K562 (cell line): ENCODE measurements around the gene PLXND1. TPM values are rescaled to one million over a fixed set of nuclear protein-coding genes. Genes with fewer than 3 reads are reported as not detected.

Experiments
- ATAC-seq: fragments of 200-7000 bp; cut with Tn5 transposase; 3 replicates; pipeline ENCODE4 v1.9.1; 2020; ENCODE audit warnings: moderate library complexity
- BruUV-seq: library from RNA; stranded (reverse); fragments of 400-500 nt; replicated peaks from 2 replicates; lab custom pipeline; 2021; lab: Mats Ljungman, UMichigan
- CTCF ChIA-PET: fragments of 300-600 bp; formaldehyde crosslinking; extraction: SDS; loops from one replicate; lab custom pipeline; 2021; ENCODE audit warnings: low intra/inter-chr PET ratio; lab: Yijun Ruan, JAX
- POLR2A ChIA-PET: fragments of 300-600, 350-650 bp; sonication (Branson Sonifier 250); formaldehyde crosslinking; extraction: SDS; loops from one replicate; lab custom pipeline; 2021; ENCODE audit warnings: antibody characterized with exemption, inconsistent platforms; lab: Yijun Ruan, JAX
- DNase-seq, 4 experiments: peaks; one replicate each; pipeline versions ENCODE4 v3.0.0 to v3.0.0-alpha.2; 2011 to 2018; ENCODE audit warnings: low spot score in 3 of 4, mixed read lengths in 3 of 4; ENCODE audit errors: extremely low read depth in 1 of 4
- FAIRE-seq: peaks from 2 replicates; lab custom pipeline; 2011; peaks lifted over from hg19 to GRCh38; lab: Jason Lieb, UNC
- H2AFZ ChIP-seq: 2 replicates; pipeline ENCODE4 v1.6.0; 2011; ENCODE audit warnings: low read depth, low read length, control low read depth, inconsistent platforms
- H3K27ac ChIP-seq: fragments of 200-600 bp; 3 replicates; pipeline ENCODE4 v1.8.0; 2011; ENCODE audit warnings: low read depth, mild to moderate bottlenecking, control low read depth, inconsistent platforms, low read length, moderate library complexity, mixed read lengths; ENCODE audit errors: extremely low read depth
- H3K27me3 ChIP-seq, 2 experiments: fragments of 300-600 bp in 1 of 2; 2 replicates in 1 of 2; 3 replicates in 1 of 2; pipeline versions ENCODE4 v1.6.0 to v1.8.0; 2011; ENCODE audit warnings: inconsistent platforms in 2 of 2, low read length in 2 of 2, mild to moderate bottlenecking in 1 of 2, mixed read lengths in 1 of 2, moderate library complexity in 1 of 2; ENCODE audit not compliant: control insufficient read depth in 2 of 2, insufficient read depth in 2 of 2
- H3K36me3 ChIP-seq: fragments of 300-600 bp; 3 replicates; pipeline ENCODE4 v1.8.0; 2011; ENCODE audit warnings: mild to moderate bottlenecking, low read length, inconsistent platforms; ENCODE audit not compliant: control insufficient read depth, insufficient read depth
- H3K4me1 ChIP-seq, 2 experiments: fragments of 200-600 bp in 1 of 2; replicated peaks in 1 of 2; 2 replicates in 1 of 2; 3 replicates in 1 of 2; pipeline versions ENCODE4 v1.5.1 to v1.8.0; 2011; ENCODE audit warnings: inconsistent platforms in 2 of 2, low read length in 2 of 2, mild to moderate bottlenecking in 1 of 2, mixed read lengths in 1 of 2, moderate library complexity in 1 of 2; ENCODE audit not compliant: control insufficient read depth in 2 of 2, insufficient read depth in 2 of 2
- H3K4me2 ChIP-seq: 2 replicates; pipeline ENCODE4 v1.6.1; 2011; ENCODE audit warnings: low read length, control low read depth, inconsistent platforms, mixed read lengths; ENCODE audit not compliant: insufficient read depth
- H3K4me3 ChIP-seq: fragments of 200-600 bp; sonication (generic), shearing (Covaris generic); 2 replicates; pipeline ENCODE4 v1.5.1; 2016; ENCODE audit warnings: control low read depth, inconsistent platforms
- H3K79me2 ChIP-seq: fragments of 200-600 bp; 3 replicates; pipeline ENCODE4 v1.8.0; 2011; ENCODE audit warnings: low read length, inconsistent platforms; ENCODE audit not compliant: control insufficient read depth, insufficient read depth
- H3K9ac ChIP-seq, 2 experiments: 2 replicates each; pipeline versions ENCODE4 v1.6.0 to v1.6.1; 2011; ENCODE audit warnings: low read depth in 2 of 2, low read length in 2 of 2, control low read depth in 1 of 2, inconsistent platforms in 1 of 2, mild to moderate bottlenecking in 1 of 2, mixed read lengths in 1 of 2; ENCODE audit not compliant: insufficient read depth in 1 of 2
- H3K9me1 ChIP-seq: one replicate; pipeline ENCODE4 v1.6.0; 2011; ENCODE audit warnings: inconsistent platforms, mild to moderate bottlenecking, low read length, moderate library complexity; ENCODE audit not compliant: control insufficient read depth, insufficient read depth
- H3K9me3 ChIP-seq: replicated peaks from 2 replicates; pipeline ENCODE4 v1.5.1; 2011; ENCODE audit warnings: low read depth, low read length, inconsistent platforms; ENCODE audit not compliant: control insufficient read depth, insufficient read depth
- H4K20me1 ChIP-seq: replicated peaks from 2 replicates; pipeline ENCODE4 v1.6.1; 2011; ENCODE audit warnings: low read length, inconsistent platforms, mixed read lengths; ENCODE audit not compliant: control insufficient read depth, insufficient read depth
- BMI1 ChIP-seq: fragments of 150-350 bp; IDR thresholded peaks from 2 replicates; pipeline ENCODE4 v1.6.1; 2014; ENCODE audit warnings: low read length
- GABPB1 ChIP-seq: sonication (generic); formaldehyde crosslinking; IDR thresholded peaks from 2 replicates; pipeline ENCODE4 v1.8.0; 2022; ENCODE audit warnings: mild to moderate bottlenecking, missing genetic modification reagents
- KDM1A ChIP-seq, 2 experiments: fragments of 450-650 bp; IDR thresholded peaks; 2 replicates each; pipeline ENCODE4 v1.6.1; 2016; ENCODE audit warnings: mild to moderate bottlenecking in 2 of 2
- POLR2B ChIP-seq: fragments of 450-650 bp; IDR thresholded peaks from 2 replicates; pipeline ENCODE4 v1.6.1; 2018; ENCODE audit warnings: low read depth; ENCODE audit not compliant: partially characterized antibody
- ZNF3 ChIP-seq: fragments of 250-450 bp; sonication (Bioruptor Pico); IDR thresholded peaks from 2 replicates; pipeline ENCODE4 v1.5.0; 2021; ENCODE audit warnings: mild to moderate bottlenecking, moderate library complexity
- WGBS: fragments of 100-300 bp; shearing (Covaris generic); methylation state at CpG from one replicate; pipeline ENCODE4 v1.1.6; 2016; ENCODE audit warnings: low coverage, mixed read lengths; ENCODE audit not compliant: insufficient coverage; ENCODE audit errors: missing lambda C conversion rate; 5-methylcytosine and 5-hydroxymethylcytosine counted together
- in situ Hi-C: fragments of 300-500 bp; cut with MboI; formaldehyde crosslinking; loops from 4 replicates; pipeline ENCODE4 v1.15.0; 2018; ENCODE audit warnings: inconsistent platforms, mixed read lengths
- intact Hi-C: fragments of 100-400 bp; cut with micrococcal nuclease; formaldehyde crosslinking; loops from 2 replicates; pipeline ENCODE4 v1.14.2; 2022
- polyA plus RNA-seq, 8 experiments: library from polyadenylated mRNA; depleted of rRNA in 4 of 8; stranded (reverse) in 5 of 8; unstranded in 3 of 8; fragments of >200 nt; fragmentation: Nextera tagmentation in 2 of 8; fragmentation: Illumina TruSeq in 1 of 8; extraction: Ambion mirVana in 2 of 8; extraction: Trizol in 1 of 8; gene quantifications; 2 replicates each; pipeline versions ENCODE4 v1.2.1 to v1.2.3, GENCODE V29; 2011 to 2014; ENCODE audit warnings: inconsistent platforms in 1 of 8, missing spikeins in 1 of 8
- total RNA-seq, 7 experiments: library from RNA; depleted of rRNA in 6 of 7; stranded (reverse); fragments of >200 nt in 6 of 7; fragmentation: Illumina TruSeq in 2 of 7; extraction: Trizol in 2 of 7; gene quantifications; 2 replicates each; pipeline versions ENCODE4 v1.2.1 to v1.2.3, GENCODE V29; 2011 to 2021; ENCODE audit warnings: low replicate concordance in 1 of 7

PLXND1 gene
- total and polyA plus RNA-seq, 9 of the 15 experiments (the other 6 are each of a cell fraction or from before 2014, with no cell fraction given) = 0.34 to 28.8 (median 14.0) TPM

DNA sequence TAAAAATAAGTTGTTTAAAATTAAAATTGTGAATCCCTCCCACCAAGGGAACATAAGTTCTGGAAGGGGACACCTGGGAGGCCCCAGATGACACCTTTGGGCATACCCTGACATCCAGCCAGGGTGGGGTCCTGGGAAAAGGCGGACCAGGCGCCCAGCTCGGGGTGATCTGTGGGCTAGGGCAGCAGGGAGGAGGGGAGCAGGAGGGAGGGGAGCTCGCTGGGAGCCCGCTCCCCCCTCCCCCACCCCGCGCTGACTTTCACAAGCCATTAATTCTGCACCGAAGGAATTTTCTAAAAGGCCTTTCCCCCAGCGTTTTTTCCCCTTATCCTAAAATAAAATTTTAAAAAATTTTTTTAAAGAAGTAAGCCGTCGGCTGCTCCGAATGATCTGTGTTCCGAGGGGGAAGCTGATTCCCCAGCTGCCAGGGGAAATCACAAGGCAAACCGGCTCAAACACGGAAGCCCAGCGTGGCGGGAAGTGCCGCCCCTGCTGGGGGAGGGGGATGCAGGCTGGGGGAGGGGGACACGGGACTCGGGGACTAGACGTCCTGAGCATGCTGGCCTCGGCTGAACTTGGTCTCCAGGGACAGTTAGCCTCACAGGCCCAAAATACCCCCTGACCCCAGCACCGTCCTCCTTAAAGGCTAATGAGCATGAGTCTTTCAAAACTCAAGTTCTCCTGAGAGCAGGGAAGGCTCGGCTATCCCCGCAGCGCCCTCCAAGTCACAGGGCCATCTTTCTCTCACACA, 13.9 kb downstream of the PLXND1 start:
- peaks cover 13 to 61% of the 10 kb centered on the region in 2 experiments for H3K4me1 ChIP-seq
- FAIRE-seq (no peak), DNase-seq (no peak), ATAC-seq (no peak)
- CTCF ChIA-PET = no interaction called here
- peaks cover 19% of the 10 kb centered on the region for H3K79me2 ChIP-seq
- H3K9me1 ChIP-seq = no peaks in the 10 kb centered on the region
- peak overlapping the region in 1 of 2 experiments; percentile 76; a peak in 2 of 4 replicates for H3K9ac ChIP-seq
- no TSS peak for BruUV-seq
- whole genome bisulfite sequencing = 65% methylated on average over 10 of the region's 26 CpGs
- in situ Hi-C loops (no loop called here), intact Hi-C loops (no loop called here)
- H3K4me3 ChIP-seq = no peak overlapping the region
- H4K20me1 ChIP-seq = no peaks in the 10 kb centered on the region
- H3K27ac ChIP-seq = no peak overlapping the region
- H3K9me3 ChIP-seq = no peaks in the 10 kb centered on the region
- H3K36me3 ChIP-seq = no peaks in the 10 kb centered on the region
- no peak overlapping the region for H2AFZ ChIP-seq
- POLR2A ChIA-PET = no interaction called here
- no peaks in the 10 kb centered on the region for H3K27me3 ChIP-seq
- TF ChIP-seq KDM1A (IDR thresholded peaks at IDR 0.05) (peak in 1 of 2 experiments; percentile 59; a peak in 1 of 4 replicates), GABPB1 (CRISPR knock-in tag) (no peak)
- no peak overlapping the region for H3K4me2 ChIP-seq

DNA sequence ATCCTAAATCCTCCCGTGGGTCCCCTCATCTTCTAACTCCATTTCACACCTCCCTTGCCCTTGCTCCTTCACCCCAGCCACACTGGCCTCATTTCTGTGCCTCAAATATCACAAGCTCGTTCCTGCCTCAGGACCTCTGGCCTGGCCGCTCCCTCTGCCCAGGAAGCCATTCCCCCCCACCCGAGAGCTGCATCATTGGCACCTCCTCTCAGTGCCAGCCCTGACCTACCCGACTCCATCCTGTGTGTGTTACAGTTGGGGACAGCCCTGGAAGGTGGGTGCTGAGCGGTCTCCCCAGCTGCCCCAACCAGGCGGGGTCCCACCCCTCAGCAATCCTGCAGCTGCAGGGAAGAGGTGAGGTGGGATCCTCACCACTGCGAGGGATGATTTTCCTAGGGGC, 14.5 kb downstream of the PLXND1 start:
- no peak overlapping the region for H3K4me3 ChIP-seq
- H3K27ac ChIP-seq = no peak overlapping the region
- no peak for ATAC-seq
- H3K9ac ChIP-seq = peak overlapping the region in 1 of 2 experiments; percentile 28; a peak in 1 of 4 replicates
- H3K79me2 ChIP-seq = peaks cover 16% of the 10 kb centered on the region
- H3K27me3 ChIP-seq = no peaks in the 10 kb centered on the region
- no peaks in the 10 kb centered on the region for H4K20me1 ChIP-seq
- no peaks in the 10 kb centered on the region for H3K9me3 ChIP-seq
- no peak for TF ChIP-seq BMI1
- no peak for TF ChIP-seq POLR2B
- TF ChIP-seq ZNF3 (CRISPR knock-in tag) = no peak
- intact Hi-C loops (no loop called here), in situ Hi-C loops (no loop called here)
- 88% methylated on average over 7 of the region's 8 CpGs for WGBS
- no peak for FAIRE-seq
- H3K36me3 ChIP-seq = no peaks in the 10 kb centered on the region
- no peaks in the 10 kb centered on the region for H3K9me1 ChIP-seq
- ChIA-PET POLR2A (no interaction called here), CTCF (no interaction called here)
- no peak overlapping the region for H2AFZ ChIP-seq
- BruUV-seq = no TSS peak
- DNase-seq = no peak
- peaks cover 7 to 61% of the 10 kb centered on the region in 2 experiments; a peak in 4 of 5 replicates for H3K4me1 ChIP-seq
- no peak overlapping the region for H3K4me2 ChIP-seq
